Activated T-cell treated with anti-CD3 and anti-CD28 coated beads for 1 hour (primary cell): ENCODE measurements around the gene BCAT1.
"Not testable (repeated sequence)": the region's sequence is repeated elsewhere in the genome, so short reads cannot be mapped to it uniquely, and the experiment has no call there.

ENCODE experiments used
- DNase-seq: peaks from one replicate; pipeline ENCODE4 v3.0.0-alpha.2; 2020; ENCODE audit warnings: low read depth

The BCAT1 gene

DNA sequence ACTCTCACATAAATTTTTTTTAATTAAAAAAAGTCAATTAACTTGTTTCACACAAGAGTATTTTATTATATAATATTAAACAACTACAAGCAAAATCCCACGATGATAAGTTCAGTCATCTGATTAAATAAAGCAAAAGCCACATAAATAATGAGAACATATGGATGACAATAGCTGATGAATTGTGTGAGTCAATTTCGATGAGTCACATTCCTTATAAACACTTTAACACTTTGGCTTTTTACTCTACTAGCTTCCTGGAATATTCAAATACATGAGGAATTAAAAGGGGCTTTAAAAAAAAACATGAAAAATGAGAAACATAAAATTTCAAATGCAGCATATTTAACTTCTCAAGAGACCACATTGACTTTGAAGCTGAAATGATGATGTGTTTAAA is 95.3 kb downstream of the BCAT1 start:
- no peak for DNase-seq

DNA sequence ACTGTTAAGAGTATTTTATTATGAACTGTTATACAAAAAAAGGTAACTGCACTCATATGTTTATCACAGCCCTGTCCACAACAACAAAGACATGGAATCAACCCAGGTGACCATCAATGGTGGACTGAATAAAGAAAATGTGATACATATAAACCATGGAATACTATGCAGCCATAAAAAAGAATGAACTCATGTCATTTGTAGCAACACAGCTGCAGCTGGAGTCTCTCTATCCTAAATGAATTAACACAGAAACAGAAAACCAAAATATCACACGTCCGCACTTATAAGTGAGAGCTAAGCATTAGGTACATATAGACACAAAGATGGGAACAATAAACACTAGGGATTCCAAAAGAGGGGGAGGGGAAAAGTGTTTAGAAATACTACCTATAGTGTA is 95.8 kb downstream of the BCAT1 start:
- no peak for DNase-seq

DNA sequence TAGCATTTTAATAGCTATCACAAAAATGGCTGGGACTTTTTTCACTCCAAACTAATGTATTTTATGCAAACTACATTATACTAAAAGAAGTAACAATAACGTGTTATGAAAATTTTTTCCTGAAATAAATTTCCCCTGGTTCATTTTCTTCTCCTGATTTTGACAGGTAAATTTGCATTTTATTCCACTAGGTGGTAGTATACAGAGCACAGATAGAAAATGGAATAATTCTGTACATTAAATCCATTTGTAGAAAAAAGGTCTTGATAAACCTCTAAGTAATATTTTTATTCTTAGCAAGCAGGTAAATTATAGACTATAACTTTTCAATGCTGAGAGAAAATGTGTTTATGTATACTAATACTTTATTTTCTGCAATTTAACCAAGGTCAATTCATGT is 96.5 kb downstream of the BCAT1 start:
- DNase-seq = no peak

DNA sequence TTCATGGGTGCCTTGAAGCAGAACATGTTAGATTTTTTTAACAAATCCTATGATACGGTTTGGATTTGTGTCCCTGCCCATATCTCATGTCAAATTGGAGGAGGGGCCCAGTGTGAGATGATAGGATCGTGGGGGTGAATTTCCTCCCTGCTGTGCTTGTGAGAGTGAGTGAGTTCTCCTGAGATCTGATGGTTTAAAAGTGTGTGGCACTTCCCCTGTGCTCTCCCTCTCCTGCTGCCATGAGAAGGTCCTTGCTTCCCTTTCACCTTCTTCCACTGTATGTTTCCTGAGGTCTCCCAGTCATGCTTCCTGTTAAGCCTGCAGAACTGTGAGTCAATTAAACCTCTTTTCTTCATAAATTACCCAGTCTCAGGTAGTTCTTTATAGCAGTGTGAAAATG is 97.0 kb downstream of the BCAT1 start:
- DNase-seq = not testable (repeated sequence)

DNA sequence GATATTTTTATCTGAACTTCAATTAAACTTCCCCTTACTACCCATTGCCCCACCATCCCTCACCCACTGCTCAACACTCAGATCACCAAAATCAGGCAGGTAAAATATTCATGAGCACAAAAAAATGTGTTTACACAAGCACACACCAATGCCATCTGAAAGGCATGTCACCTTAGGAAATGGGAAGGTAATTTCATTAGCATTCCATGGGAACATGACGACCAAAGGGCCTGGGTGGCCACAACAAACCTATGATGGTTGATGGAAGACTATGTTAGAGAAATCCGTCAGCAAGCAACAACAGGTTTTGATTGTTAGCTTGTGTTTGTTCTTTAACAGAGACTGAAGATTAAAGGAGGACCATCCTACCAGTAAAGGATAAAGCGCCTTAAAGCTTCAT is 97.6 kb downstream of the BCAT1 start:
- DNase-seq = no peak

DNA sequence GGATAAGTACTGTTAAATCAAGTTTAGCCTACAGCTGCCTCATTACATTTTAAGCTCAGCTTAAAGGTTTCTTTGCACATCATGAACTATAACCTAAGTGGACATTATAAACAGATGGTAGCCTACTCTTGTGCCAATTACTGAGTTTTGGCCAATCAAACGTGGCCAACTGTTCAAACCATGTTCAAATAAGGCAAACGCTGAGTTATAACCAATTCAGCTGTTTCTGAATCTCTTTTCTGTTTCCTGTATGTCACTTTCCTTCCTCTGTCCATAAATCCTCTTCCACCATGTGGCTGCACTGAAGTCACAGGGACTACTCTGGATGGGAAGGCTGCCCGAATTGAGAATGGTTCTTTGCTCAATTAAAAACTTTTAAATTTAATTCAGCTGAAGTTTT is 98.4 kb downstream of the BCAT1 start:
- DNase-seq = no peak

DNA sequence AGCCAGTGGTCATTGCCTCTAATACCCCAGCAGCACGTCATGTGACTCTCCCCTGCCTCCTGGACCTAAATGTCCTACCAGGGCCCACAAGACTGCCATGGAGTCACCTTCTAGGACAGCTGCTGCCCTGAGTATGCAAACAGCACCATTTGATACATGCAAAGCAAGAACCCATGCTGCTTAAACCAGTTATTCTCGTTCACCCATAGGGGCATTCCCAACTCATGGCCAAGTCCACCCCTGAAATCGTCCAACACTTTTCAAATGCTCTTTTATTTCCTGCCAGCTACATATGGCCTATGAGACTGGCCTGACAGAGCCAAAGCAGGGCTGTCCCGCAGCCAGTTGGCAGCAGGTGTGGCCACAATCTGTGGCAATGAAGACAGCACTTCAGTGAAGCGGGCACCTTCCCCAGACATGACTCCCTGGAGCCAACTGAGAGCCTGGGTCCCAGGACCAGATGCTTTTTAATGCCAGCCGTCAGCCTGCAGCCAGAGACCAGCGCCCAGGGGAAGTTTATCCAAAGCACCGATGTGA is 99.9 kb downstream of the BCAT1 start:
- DNase-seq = no peak

DNA sequence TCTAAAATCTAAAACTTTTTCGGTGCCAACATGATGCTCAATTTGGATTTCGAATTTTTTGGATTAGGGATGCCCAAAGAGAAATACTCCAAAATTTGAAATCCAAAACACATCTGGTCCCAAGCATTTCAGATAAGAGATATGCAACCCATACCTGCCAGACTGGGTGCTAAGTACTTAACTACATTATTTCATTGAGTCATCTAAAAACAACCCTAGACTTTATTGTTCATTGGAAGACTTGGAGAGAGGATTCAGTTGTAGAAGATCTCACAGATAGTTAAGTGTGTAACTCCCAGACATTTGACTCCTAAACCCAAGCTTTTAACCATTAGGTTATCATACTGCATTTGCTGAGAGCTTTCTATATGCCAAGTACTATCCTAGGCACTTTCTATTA is 102.2 kb downstream of the BCAT1 start:
- no peak for DNase-seq

DNA sequence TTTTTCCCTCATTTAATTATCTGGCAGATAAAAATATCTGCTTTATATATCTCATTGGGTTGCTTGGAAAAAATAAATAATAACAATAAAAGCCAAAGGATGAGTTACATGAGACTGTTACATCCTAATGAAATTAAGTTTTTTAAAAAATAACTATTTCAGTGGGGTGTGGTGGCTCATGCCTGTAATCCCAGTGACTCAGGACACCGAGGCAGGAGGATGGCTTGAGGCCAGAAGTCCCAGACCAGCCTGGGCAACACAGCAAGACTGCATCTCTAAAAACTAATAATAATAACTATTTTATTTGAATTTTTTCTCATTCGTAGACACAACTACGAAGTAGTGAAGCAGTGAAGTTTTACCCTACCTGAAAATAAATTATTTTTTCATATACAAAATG is 103.3 kb downstream of the BCAT1 start:
- no peak for DNase-seq

DNA sequence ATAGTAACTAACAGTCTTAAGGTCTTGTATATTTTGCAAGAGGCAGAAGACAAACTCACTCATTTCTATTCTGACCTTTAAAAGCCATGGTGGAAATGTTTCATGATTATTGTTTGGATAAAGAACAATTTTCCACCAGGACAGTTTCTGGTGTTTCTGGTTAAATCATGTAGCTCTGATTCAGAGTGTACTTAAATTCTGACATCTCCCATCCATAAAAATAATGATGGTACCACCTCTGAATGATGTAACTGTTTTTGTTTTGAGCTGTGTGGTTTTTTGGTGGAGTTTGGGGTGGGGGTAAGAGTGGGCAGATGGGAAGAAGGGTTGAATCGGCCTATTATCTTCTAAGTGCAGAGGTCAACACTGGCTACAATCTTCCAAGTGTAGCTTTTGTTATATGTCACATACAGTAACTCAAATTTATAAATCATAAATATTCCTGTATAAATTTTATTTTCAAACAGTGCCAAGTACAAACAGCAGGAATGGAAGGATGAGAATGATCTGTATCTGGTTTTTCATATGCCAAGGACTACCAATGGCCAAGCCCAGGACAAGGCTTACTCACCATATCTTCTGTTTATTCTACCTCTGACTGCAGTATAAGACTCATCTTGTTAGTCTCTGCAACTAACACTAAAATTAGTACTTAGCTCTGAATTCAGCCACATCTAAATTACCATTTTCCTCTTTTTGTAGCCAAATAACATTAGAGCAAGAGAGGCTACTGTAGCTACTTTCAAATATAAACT is 108.7 kb downstream of the BCAT1 start:
- no peak for DNase-seq

DNA sequence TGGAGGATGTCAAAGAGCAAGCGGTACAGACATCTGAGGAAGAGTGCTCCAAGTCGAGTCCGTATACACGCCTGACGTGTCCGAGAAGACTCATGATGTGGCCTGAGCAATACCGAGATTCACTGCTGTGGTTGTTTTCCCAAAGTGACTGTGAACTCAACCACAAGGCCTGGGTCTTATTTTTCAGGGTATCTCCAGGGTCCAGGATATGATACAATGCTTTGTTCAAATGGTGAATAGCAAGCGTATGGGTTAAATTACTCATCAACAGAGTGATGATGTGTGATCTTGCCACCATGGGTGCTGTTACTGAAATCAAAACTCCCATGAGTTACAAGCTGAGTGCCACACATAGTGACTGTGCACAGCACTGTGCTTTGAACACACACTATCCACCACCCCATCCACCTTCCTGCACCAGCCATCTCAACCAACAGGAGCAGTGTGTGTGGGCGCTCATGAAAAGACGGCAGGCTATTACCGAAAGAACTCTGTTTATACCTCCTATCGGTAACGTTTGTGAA is 109.6 kb downstream of the BCAT1 start:
- DNase-seq = no peak

DNA sequence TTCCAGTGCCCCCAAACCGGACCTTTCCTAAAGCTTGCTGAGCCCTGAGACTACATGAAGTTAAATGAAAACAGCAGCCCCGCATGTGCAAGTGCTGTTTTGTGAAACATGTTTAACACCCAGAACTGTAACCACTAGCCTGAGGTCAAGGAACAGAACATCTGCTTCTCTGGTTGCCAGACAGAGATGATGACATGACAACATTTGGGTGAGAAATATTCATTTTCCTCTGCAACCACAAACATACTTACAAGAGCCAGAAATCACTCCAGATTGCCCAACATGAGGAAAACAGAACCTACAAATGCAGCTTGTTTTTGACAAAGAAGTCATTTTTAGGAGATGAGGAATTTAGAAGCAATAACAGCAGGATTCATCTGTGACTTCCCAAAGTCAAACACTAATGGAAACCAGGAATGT is 110.4 kb downstream of the BCAT1 start:
- DNase-seq = no peak

DNA sequence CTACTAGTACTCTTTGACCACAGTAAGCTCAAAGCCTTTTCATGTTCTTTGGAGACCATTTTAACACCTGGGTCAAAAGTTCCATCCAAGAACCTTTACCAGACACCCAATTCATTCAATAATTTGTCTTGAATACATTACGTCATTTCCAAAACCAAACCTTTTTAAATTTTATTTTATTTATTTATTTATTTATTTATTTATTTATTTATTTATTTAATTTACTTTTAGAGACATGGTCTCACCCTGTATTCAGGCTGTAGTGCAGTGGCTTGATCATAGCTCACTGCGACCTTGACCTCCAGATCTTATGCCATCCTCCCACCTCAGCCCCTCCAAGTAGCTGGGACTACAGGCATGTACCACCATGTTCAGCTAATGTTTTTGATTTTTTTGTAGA is 113.5 kb downstream of the BCAT1 start:
- no peak for DNase-seq

DNA sequence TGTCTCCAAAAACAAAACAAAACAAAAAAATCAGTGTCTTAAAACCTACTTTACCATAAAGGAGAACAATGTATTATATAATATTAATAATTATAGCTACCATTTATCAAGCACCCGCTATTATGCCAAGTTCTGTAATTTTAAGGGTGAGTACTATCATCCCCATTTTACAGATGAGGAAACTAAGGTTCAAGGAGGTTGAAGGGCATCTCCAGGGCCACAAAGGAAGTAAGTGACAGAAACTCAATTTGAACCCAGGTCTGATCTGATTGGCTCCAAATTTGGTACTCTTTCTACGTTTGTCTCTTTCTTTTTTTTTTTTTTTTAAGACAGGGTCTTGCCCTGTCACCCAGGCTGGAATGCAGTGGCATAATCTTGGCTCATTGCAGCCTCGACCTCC is 115.4 kb downstream of the BCAT1 start:
- DNase-seq = no peak

DNA sequence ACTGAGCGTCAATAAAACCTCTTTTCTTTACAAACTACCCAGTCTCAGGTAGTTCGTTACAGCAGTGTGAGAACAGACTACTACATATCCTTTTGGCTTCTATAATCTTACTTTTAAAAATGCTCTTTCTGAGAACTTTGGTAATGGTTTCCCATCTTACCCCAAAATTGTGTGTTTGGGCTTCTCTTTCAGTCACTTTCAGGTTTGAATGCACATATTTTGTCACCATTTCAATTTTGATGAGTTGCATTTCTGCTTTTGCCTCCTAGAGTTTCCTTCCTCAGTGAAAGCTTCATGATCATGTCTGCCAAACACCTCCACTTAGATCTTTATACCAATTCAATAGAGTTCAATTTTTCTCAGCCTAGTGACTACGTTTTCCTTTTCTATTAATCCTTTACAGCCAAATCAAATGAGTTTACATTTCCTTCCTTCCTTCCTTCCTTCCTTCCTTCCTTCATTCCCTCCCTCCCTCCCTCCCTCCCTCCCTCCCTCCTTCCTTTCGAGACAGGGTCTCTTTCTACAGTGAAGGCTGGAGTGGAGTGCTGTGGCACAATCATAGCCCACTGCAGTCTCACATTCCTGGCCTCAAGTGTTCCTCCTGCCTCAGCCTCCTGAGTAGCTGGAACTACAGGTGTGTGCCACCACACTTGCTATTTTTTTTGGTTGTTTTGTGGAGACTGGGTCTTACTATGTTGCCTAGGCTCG is 124.9 kb downstream of the BCAT1 start:
- no peak for DNase-seq

DNA sequence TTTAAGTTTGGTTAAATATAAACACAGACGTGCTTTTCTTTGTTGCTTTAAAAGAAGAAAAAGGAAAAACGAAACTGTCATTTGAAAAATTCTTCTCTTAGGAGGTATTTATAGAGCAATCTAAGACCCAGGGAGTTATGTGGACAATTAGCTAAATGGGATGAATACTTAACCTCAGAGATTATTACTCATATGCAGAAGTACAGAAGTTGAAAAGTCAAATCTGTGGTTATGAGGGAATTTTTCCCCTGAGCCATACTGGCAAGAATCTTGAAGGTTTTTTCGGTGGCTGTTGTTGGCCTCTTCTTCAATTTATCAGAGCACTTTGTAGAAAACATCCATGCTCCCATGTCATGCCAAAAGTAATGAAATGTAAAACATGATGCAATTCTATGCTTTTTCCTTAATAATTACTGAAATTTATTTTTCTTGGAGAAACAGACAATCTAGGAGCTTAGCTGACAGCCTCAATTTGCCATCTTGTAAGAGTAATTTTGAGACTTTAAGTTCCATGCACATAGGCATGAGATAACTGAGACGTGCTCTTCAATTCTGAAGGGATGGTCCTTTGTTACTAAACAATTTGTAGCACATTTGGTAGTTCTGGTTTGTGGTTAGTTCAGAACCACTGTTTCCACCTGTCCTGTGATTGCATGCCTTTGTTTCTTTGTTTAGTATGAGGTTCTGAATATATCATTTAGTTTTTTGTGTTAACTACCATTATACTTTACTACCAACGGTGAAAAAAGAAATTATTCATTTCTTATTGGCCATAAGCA is 126.6 kb downstream of the BCAT1 start:
- no peak for DNase-seq

DNA sequence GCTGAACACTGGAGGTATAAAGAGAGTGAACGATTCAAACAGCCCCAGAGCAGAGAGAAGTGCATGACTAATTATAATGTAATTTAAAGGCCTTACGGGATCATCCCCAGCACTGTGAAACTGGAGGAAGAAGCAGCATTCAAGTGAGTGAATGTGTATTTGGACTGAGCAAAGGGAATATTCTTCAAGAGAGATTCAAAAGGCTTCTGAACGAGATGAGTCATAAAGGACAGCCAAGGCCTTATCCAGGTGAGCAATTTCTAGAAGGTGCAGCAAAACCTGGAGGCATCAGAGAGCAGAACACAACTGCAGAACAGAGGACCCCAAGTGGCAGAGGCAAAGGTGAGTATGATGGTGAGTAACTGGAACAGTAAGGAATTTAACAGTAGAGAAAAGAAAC is 127.2 kb downstream of the BCAT1 start:
- DNase-seq = no peak

DNA sequence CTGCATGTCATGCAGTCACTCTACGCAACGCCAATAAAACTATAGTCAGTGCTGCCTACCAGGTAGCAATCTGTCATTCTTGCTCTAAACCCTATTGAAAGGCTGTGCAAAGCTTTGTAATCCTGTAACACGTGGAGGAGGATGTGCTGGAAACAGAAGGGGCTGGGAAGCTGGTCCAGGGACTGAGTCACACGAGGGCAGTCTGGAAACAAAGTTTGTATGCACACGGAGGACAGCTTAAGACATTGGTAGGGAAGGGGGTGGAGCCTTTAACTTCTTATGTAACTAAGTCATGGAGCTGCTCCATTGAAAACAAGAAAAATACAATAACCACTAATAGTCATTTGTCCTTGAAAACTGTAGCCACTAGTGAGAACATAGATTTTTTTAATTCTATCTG is 128.0 kb downstream of the BCAT1 start:
- no peak for DNase-seq

DNA sequence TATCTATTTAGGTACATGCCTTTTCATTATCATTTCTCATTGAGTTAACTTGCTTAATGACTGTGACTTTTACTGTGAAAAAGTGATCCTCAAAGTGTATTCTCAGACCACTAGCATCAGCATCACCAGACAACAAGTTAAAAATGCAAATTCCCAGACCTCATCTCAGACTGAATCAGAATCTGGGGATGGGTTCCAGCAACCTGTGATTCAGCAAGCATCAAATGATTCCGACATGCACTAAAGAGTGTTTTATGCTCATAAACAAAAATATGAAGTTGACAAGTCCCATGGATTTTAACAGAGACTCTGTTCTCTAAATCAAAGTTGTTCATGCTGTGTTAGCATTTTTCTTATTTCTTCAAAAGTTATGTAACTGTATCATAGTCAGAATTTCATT is 130.6 kb downstream of the BCAT1 start:
- DNase-seq = no peak

DNA sequence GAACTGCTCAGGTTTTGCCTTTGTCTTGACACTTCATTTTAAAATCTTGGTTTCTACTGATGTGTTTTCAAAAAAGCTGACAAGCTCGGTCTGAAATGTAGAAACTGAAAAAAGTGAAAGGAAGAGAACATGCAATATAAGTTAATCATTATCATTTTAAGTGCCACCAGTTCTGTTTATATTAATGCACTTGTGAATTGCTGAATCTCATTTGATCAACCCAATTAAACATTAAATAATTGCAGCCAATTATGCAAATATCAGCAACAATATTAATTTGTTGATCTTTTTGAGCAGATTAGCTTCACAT is 133.8 kb downstream of the BCAT1 start:
- DNase-seq = no peak

DNA sequence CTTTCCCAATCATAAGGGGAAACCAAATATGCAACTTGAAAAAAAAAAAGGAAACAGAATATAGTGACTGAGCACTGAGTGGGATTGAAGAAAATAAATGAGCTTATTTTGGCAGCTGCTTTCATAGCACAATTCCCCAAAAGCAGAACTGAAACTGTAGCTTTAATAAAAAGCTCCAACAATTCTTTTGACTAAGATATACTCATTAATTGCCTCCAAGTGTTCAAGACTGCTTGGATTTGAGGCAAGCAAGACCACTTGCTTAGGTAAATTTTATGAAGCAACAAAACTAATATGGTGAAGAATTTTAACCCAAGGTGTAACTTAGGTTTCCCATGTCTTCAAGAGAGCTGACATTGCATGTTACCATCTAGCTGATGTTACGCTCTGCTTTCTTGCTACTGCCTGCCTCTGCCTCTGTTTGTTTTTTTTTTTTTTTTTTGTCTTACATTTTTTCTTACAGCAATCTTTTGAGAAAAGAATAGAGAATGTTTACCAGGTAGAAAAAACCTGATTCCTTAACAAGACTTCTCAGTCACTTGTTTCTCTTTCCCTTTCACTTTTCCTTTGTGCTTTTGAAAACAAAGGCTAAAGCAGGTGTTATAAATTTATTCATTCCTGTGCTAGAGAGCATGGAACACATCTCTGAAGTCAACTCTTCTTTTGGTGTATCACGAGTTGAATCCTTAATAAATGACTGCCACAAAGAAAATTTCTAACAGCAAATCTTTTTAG is 134.4 kb downstream of the BCAT1 start:
- no peak for DNase-seq

DNA sequence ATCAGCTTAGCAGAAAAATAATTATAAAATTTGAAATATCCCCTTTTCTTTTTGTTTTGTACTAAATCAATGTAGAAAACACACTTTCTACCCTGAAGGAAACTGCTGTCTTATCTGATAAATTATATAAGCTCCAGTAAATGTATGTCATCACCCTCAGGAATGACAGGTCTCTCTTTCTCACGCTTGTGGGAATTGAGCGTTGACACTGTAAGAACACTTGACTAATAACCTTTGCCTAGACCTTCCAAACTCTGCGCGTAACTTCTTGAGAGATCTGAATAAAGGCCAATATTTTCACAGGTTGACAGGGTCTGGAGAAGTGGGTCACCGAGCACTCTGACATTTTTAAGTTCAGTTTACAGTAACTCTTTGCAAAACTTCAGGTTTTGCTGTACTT is 138.5 kb downstream of the BCAT1 start:
- DNase-seq = no peak
